HG02852 (cell line): Measurements from ENCODE around the gene MCIDAS.

Source experiments
- ATAC-seq: cut with Tn5 transposase; IDR thresholded peaks from one replicate; pipeline ENCODE4 v1.9.1; 2021; ENCODE audit warnings: mild to moderate bottlenecking, moderate library complexity; ENCODE audit not compliant: unreplicated experiment

The MCIDAS gene

DNA sequence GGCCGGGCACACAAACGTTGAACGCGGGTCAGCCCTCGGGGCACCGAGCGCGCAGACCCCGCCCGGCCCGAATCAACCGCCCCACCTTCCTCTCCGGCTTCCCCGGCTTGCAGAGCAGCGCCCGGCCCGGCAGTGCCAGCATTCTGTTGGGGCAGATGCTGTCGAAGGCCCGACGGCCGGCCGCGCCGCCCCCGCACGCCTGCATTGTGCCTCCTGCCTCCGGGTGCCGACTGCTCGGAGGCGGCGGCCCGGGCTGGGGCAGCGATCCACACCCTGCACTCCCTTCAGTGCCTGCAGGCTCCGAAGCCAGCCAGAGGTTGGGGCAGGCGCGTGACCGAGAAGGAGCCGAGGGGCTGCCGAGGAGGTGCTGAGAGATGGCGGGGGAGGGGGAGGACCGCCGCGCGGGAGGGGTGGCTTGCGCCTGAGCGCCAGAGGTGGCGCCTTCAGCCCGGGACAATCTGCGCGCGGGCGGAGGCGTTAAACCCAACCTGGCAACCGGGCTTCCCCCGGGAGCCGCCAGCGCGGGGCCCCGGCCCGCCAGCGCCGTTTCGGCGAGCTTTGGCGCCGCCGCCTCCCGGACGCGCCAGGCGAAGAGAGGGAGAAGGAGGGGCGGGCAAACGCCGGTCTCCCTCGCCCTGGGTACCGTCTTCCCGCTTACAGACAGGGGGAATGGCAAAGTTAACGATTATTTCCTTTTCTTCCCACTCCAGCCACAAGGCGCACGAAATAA lies at the start of gene MCIDAS:
Gene MCIDAS (minus strand): TSS at position 382 of the 730 bp plus-strand sequence. CDS start 177 bp downstream, at position 205.
- peak; percentile 45 for ATAC-seq

DNA sequence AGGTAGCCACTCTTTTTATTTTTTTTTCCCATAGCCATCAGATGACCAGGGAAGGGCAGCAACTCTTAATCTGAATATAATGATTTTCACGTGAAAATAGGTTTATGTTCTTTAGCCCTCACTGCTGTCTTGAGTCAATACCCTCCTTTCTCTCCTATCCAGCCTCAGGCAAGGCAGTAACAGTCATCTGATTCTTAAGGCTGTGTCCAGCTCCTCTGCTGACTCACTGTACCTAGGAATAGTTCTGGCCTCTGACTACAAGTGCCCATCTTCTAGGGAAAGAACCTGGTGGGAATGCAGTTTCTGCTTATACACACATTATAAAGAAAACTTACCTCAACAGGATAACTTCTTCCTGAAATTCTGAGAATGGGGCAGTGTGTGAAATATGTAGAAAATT lies 49.7 kb upstream of the MCIDAS start:
- ATAC-seq = no peak

GRCh38 chr5:55258339-55258738 lies 31.2 kb upstream of the MCIDAS start:
- no peak for ATAC-seq

DNA sequence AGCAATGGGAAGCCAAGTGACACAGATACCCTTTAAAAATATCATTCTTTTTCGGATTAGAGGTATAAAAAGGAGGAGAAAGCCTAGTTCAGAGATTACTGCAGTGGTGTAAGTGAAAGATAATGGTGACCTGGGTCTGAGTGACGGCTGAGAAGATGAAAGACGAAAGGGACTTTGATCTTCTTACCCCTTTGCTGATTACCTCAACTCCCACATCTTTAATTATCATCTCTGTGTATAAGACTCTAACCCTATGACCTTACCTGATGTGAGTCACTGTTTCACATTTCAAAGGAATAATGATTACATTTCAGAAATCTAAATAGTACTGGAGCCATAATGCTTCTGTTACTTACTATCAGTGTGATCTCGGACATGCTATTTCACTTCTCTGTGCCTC lies 27.7 kb upstream of the MCIDAS start:
- no peak for ATAC-seq

GRCh38 chr5:55250064-55250463 lies 22.9 kb upstream of the MCIDAS start:
- no peak for ATAC-seq

DNA sequence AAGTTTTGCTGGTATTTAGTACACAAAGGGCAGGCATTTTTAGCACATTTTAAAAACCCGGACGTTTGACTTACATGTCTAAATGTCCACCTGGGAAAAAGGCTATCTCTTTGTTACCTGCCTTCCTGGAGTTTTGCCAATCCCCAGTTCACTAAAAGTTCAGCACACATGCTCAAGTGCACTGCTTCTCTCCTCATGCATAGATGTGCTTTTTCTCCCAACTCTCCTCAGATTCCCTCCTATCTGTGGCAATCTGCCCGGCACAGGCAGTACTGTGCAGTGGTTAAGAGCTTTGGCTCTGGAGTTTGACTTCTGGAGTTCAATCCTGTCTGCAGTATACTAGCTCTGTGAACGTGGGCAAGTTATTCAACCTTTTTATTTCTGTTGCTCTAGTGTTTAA lies 14.6 kb upstream of the MCIDAS start:
- ATAC-seq = no peak

DNA sequence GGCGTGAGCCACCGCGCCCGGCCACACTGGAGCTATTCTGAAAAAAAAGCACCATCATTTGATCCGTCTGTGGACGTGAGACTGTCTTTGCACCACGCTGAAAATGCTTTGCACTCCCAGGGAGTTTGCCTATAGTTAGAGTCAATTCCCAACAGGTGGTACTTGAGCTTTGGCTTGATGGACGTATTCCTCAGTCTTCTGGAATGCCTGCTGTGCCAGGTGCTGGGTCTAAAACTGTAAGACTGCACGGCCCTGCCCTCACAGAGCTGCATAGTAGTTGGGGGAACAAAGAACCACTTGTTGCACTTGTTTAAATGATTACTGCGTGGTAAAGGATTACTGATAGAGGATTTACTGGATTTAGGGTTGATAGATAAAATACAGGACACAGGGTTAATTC lies 9.7 kb upstream of the MCIDAS start:
- no peak for ATAC-seq

GRCh38 chr5:55234121-55234700 lies 7.1 kb upstream of the MCIDAS start:
- ATAC-seq = no peak

- peak; percentile 52 for ATAC-seq
Observed at GRCh38 chr5:55232985-55233928, 6.1 kb upstream of the MCIDAS start, which contains the start of gene CCNO. Gene CCNO, minus strand, starts transcription at chr5:55233608. Its CDS starts 85 bp downstream, at chr5:55233523.

GRCh38 chr5:55232271-55232984 lies 5.3 kb upstream of the MCIDAS start:
- peak; percentile 13 for ATAC-seq

GRCh38 chr5:55231919-55232270 lies 4.8 kb upstream of the MCIDAS start:
- ATAC-seq = no peak

GRCh38 chr5:55231029-55231918 lies 4.2 kb upstream of the MCIDAS start:
- no peak for ATAC-seq

- no peak for ATAC-seq
Observed at GRCh38 chr5:55230086-55230629, 3.0 kb upstream of the MCIDAS start.

DNA sequence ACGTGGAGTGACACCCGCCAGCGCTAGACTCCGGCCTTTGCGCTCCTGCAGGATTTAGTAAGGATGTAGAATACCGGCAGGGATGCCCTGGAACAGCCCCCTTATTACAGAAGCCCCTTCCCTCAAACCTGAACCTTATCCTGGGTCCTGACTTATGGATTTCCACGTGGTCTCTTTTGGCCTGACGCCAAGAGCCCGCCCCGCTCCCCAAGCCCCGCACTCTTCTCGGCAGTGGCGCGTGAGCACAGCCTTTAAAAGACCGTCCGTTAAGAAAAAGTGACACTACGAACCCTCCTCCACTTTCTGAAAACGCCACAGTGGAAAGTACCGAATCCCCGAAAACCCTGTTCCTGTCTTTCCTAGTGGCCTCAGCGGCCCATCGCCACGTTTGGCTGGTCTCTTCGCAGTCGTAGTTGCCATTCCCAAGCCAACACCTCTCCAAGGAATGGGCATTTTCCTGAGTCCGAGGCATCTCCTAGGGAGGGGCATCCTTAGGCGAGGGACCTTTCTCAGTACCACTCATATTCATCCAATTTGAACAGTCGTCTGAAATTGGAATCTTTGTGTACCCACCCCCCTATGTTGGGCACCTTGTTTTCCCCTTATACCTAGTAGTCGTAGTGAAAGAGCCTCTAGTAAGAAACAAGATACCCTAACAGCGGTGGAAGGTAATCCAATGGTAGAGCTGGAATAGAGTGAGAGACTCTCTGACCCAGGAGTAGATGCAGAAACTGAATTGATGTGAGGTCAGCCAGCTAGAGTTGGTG lies 732 bp upstream of the MCIDAS start:
- ATAC-seq = no peak

DNA sequence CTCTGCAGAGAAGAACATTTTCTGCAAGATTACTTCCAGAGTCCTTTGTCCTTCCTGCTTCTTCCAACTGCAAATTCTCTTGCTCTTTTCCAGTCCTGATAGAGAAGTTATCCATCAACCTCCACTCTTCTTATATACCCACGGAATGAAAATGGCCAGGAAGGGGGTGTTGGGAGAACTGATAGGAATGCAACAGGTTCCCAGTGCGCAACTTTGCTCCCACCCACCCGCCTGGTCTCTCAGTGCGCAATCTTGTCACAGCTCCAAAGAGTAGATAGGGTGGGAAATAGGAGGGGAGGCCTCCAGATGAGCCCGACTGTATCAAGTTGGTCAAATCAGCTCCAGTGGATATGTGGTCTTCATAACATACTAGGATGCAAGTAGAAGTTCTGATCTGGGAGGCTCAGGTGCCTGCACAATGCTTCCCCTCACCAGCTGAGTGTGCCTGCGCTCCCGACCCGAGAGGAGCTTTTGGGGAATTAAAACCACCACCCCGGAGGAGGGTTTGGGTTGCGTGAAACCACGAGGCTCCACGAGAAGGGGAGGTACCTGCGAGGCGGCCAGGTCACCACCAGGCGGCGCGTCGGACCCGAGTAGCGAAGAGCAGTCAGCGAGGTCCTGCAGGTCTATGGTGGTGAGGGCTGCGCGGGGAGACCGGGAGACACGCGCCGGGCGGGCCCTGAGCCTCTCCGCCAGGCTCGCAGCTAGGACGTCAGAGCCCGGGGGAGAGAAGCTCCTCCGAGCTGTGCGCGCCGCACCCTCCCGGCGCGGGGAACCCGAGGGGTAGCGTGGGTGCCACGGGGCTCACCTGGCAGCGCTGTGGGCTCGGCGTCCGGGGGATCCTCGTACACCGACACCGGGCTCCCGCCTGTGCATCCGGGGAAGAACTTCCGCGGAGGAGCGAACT lies 835 bp downstream of the MCIDAS start:
- peak; percentile 60 for ATAC-seq

- ATAC-seq = no peak
Observed at GRCh38 chr5:55225346-55225745, 1.8 kb downstream of the MCIDAS start.

GRCh38 chr5:55223812-55224240 lies 3.3 kb downstream of the MCIDAS start:
- no peak for ATAC-seq
